SK-N-SH (cell line): Measurements from ENCODE around the gene LMF1.

ENCODE experiments used
- EP300 ChIP-seq, 2 experiments: IDR thresholded peaks; 2 replicates each; pipeline versions ENCODE4 v1.4.0 to v1.6.1; 2012; ENCODE audit warnings: borderline replicate concordance in 1 of 2, low read depth in 1 of 2, low read length in 1 of 2
- JUND ChIP-seq: IDR thresholded peaks from 2 replicates; pipeline ENCODE4 v1.4.0; 2012
- MXI1 ChIP-seq: IDR thresholded peaks from 2 replicates; pipeline ENCODE4 v1.6.1; 2012; ENCODE audit warnings: mild to moderate bottlenecking, low read depth, low read length, improper control_type of control experiment
- NFIC ChIP-seq: IDR thresholded peaks from 2 replicates; pipeline ENCODE4 v1.4.0; 2012; ENCODE audit warnings: borderline replicate concordance
- POLR2AphosphoS5 ChIP-seq: IDR thresholded peaks from 2 replicates; pipeline ENCODE4 v1.6.1; 2012; ENCODE audit warnings: low read depth, low read length
- TAF1 ChIP-seq: IDR thresholded peaks from 2 replicates; pipeline ENCODE4 v1.6.1; 2012; ENCODE audit warnings: low read depth, mild to moderate bottlenecking, low read length, moderate library complexity, borderline replicate concordance
- TF ChIP-seq, protein P1 (sequence below): IDR thresholded peaks from 2 replicates; pipeline ENCODE4 v1.4.0; 2012; ENCODE audit warnings: low read depth
- TF ChIP-seq, protein P2 (sequence below): fragments of 200-600 bp; sonication (generic); IDR thresholded peaks from 2 replicates; pipeline ENCODE4 v1.6.1; 2017; ENCODE audit warnings: antibody characterized with exemption, mild to moderate bottlenecking, moderate library complexity

- no peak for TF ChIP-seq POLR2AphosphoS5
- TF ChIP-seq, protein P1, sequence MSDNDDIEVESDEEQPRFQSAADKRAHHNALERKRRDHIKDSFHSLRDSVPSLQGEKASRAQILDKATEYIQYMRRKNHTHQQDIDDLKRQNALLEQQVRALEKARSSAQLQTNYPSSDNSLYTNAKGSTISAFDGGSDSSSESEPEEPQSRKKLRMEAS, result no peak
- TF ChIP-seq, protein P2, sequence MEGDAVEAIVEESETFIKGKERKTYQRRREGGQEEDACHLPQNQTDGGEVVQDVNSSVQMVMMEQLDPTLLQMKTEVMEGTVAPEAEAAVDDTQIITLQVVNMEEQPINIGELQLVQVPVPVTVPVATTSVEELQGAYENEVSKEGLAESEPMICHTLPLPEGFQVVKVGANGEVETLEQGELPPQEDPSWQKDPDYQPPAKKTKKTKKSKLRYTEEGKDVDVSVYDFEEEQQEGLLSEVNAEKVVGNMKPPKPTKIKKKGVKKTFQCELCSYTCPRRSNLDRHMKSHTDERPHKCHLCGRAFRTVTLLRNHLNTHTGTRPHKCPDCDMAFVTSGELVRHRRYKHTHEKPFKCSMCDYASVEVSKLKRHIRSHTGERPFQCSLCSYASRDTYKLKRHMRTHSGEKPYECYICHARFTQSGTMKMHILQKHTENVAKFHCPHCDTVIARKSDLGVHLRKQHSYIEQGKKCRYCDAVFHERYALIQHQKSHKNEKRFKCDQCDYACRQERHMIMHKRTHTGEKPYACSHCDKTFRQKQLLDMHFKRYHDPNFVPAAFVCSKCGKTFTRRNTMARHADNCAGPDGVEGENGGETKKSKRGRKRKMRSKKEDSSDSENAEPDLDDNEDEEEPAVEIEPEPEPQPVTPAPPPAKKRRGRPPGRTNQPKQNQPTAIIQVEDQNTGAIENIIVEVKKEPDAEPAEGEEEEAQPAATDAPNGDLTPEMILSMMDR, result no peak
- no peak for TF ChIP-seq JUND
- TF ChIP-seq TAF1, result no peak
- TF ChIP-seq NFIC, result no peak
- no peak for TF ChIP-seq EP300 (IDR thresholded peaks at IDR 0.05; ENCODE audit: borderline replicate concordance in 1 of 2, low read depth in 1 of 2, low read length in 1 of 2)
- no peak for TF ChIP-seq MXI1
Measured at GRCh38 chr16:871562-872345, 99.0 kb downstream of the LMF1 start.
